ENCODE data around the gene DNLZ. TPM values are rescaled to one million over a fixed set of nuclear protein-coding genes. Genes with fewer than 3 reads are reported as not detected.

DNLZ gene
- total and polyA plus RNA-seq, 2 donors (not counting 3 experiments of a cell fraction or from before 2014, with no cell fraction given): 26.9 to 38.4 TPM

GRCh38 chr9:136311051-136312008, 52.2 kb downstream of the DNLZ start:
- no peak for FAIRE-seq
- CTCF ChIA-PET: interaction anchor here (0.8 to 3.3 kb wide), 8 partner anchors 12 to 90 kb away, joined by 3 to 27 read pairs (median 11); partner anchors contain the start of genes DNLZ and GPSM1

More at GRCh38 chr9:136311051-136312008, 52.2 kb downstream of the DNLZ start:
- H3K4me3 ChIP-seq (replicated peaks in 1 of 3; ENCODE audit: insufficient read depth in 1 of 3, low read depth in 1 of 3, low read length in 3 of 3): no peak overlapping the region
- no peaks in the 10 kb centered on the region for H4K20me1 ChIP-seq (replicated peaks; ENCODE audit: control insufficient read depth, extremely low read depth, insufficient read depth, low read length)
- no peaks in the 10 kb centered on the region for H3K36me3 ChIP-seq (ENCODE audit: control insufficient read depth in 2 of 2, extremely low read depth in 1 of 2, insufficient read depth in 2 of 2, low read length in 2 of 2)
- POLR2A ChIA-PET: interaction anchor here (0.5 kb wide), 1 partner anchor 521 kb away, joined by 5 read pairs; no protein-coding TSS in a partner anchor
- intact Hi-C loops (cut with micrococcal nuclease): loop anchor here (1.0 to 2.0 kb wide), 3 partner anchors 31 to 89 kb away; partner anchors contain the start of genes DNLZ and SNAPC4
- no peaks in the 10 kb centered on the region for H3K27me3 ChIP-seq (ENCODE audit: control insufficient read depth in 2 of 2, insufficient read depth in 2 of 2, low read length in 2 of 2)
- no peak overlapping the region for H3K27ac ChIP-seq (ENCODE audit: insufficient read depth, low read depth, low read length)
- no peak overlapping the region for H3K4me2 ChIP-seq (ENCODE audit: insufficient read depth, low read length)
- no peaks in the 10 kb centered on the region for H3K9me1 ChIP-seq (replicated peaks; ENCODE audit: control insufficient read depth, extremely low read depth, insufficient read depth, low read length)
- H3K4me1 ChIP-seq (ENCODE audit: control insufficient read depth, extremely low read depth, insufficient read depth, low read length): no peaks in the 10 kb centered on the region
- no peaks in the 10 kb centered on the region for H3K9me3 ChIP-seq (replicated peaks; ENCODE audit: control insufficient read depth, insufficient read depth, low read length)
- no peak for TF ChIP-seq CTCF (IDR thresholded peaks at IDR 0.05; ENCODE audit: extremely low read depth in 1 of 2, insufficient read depth in 1 of 2, low read depth in 1 of 2, low read length in 2 of 2)
- no peak for TF ChIP-seq MAX (IDR thresholded peaks at IDR 0.05; ENCODE audit: insufficient read depth, insufficient read length)
- BruUV-seq (replicated peaks): no TSS peak
- no peaks in the 10 kb centered on the region for H3K79me2 ChIP-seq (ENCODE audit: control insufficient read depth, insufficient read depth, low read length)
- DNase-seq (ENCODE audit: low read depth, low spot score): no peak
- dilution Hi-C loops (cut with MboI; ENCODE audit: extremely low pct_ligation_motif_present, low sequenced_read_pairs): no loop called here
- no peak overlapping the region for H3K9ac ChIP-seq (replicated peaks; ENCODE audit: extremely low read depth, insufficient read depth, low read length)
- H2AFZ ChIP-seq (ENCODE audit: low read depth, low read length): no peak overlapping the region

Measured in endothelial cell of umbilical vein (primary cell).